Activated CD8-positive, alpha-beta T cell treated with anti-CD3 and anti-CD28 coated beads, Interleukin-2, amount 10 ng/mL, durations not matched to agents 7 days and 5 days (primary cell): ENCODE data around the gene TGM2. TPM values are rescaled to one million over a fixed set of nuclear protein-coding genes. Genes with fewer than 3 reads are reported as not detected.

Experiments
- ATAC-seq: fragments of 150-1000 bp; cut with Tn5 transposase; one replicate; pipeline ENCODE4 v1.10.0; 2021; ENCODE audit warnings: moderate library complexity
- CTCF ChIA-PET: fragments of 350-600 bp; sonication (Branson Sonifier 250); formaldehyde crosslinking; loops from one replicate; lab custom pipeline; 2021; ENCODE audit warnings: antibody characterized with exemption; lab: Charles Lee
- POLR2A ChIA-PET: fragments of 350-600 bp; sonication (Branson Sonifier 250); formaldehyde crosslinking; loops from one replicate; lab custom pipeline; 2021; ENCODE audit warnings: antibody characterized with exemption; lab: Charles Lee
- DNase-seq: peaks from one replicate; pipeline ENCODE4 v3.0.0-alpha.2; 2020
- H3K27ac Mint-ChIP-seq: one replicate; pipeline ENCODE4 v1.8.0; 2021; ENCODE audit warnings: mild to moderate bottlenecking, mixed read lengths
- H3K27me3 Mint-ChIP-seq: one replicate; pipeline ENCODE4 v1.8.0; 2021; ENCODE audit warnings: low read depth, mixed read lengths
- H3K36me3 Mint-ChIP-seq: one replicate; pipeline ENCODE4 v1.8.0; 2021; ENCODE audit warnings: low read depth, mixed read lengths
- H3K4me1 Mint-ChIP-seq: one replicate; pipeline ENCODE4 v1.8.0; 2021; ENCODE audit warnings: low read depth, mixed read lengths
- H3K4me3 Mint-ChIP-seq: one replicate; pipeline ENCODE4 v1.8.0; 2021; ENCODE audit warnings: mild to moderate bottlenecking, mixed read lengths
- H3K9me3 Mint-ChIP-seq: one replicate; pipeline ENCODE4 v1.8.0; 2022; ENCODE audit warnings: mixed read lengths; ENCODE audit not compliant: insufficient read depth
- total RNA-seq, 2 experiments: library from RNA; stranded (reverse); gene quantifications; one replicate each; pipeline ENCODE4 v1.2.3, GENCODE V29; 2021

The TGM2 gene
- total RNA-seq, 2 experiments from 2014 or later = 0.31 to 0.34 TPM

GRCh38 chr20:38208088-38208487 lies 43.0 kb upstream of the TGM2 start:
- Mint-ChIP-seq H3K9me3 (no peaks in the 10 kb centered on the region), H3K4me1 (no peaks in the 10 kb centered on the region), H3K27ac (no peak overlapping the region), H3K36me3 (no peaks in the 10 kb centered on the region), H3K27me3 (peaks cover 25% of the 10 kb centered on the region), H3K4me3 (no peak overlapping the region)
- ChIA-PET POLR2A (no interaction called here), CTCF (interaction anchor here (1.5 to 4.1 kb wide), 2 partner anchors 13 to 135 kb away, joined by 4 to 20 read pairs; no protein-coding TSS in a partner anchor)
- ATAC-seq (no peak), DNase-seq (no peak)

GRCh38 chr20:38207621-38208020 lies 42.6 kb upstream of the TGM2 start:
- Mint-ChIP-seq H3K36me3 (no peaks in the 10 kb centered on the region), H3K27me3 (peaks cover 26% of the 10 kb centered on the region), H3K9me3 (no peaks in the 10 kb centered on the region), H3K4me1 (no peaks in the 10 kb centered on the region), H3K27ac (no peak overlapping the region), H3K4me3 (no peak overlapping the region)
- ATAC-seq (no peak), DNase-seq (no peak)
- ChIA-PET POLR2A (no interaction called here), CTCF (interaction anchor here (1.5 to 4.1 kb wide), 2 partner anchors 14 to 134 kb away, joined by 4 to 20 read pairs; no protein-coding TSS in a partner anchor)

- Mint-ChIP-seq H3K36me3 (no peaks in the 10 kb centered on the region), H3K4me3 (no peak overlapping the region), H3K27me3 (peaks cover 26% of the 10 kb centered on the region), H3K9me3 (no peaks in the 10 kb centered on the region), H3K27ac (no peak overlapping the region), H3K4me1 (no peaks in the 10 kb centered on the region)
- ChIA-PET POLR2A (no interaction called here), CTCF (interaction anchor here (0.9 to 4.1 kb wide), 2 partner anchors 16 to 131 kb away, joined by 3 to 20 read pairs; no protein-coding TSS in a partner anchor)
- DNase-seq = no peak
- ATAC-seq = no peak
Measured at GRCh38 chr20:38205001-38205400, 39.9 kb upstream of the TGM2 start.

DNA sequence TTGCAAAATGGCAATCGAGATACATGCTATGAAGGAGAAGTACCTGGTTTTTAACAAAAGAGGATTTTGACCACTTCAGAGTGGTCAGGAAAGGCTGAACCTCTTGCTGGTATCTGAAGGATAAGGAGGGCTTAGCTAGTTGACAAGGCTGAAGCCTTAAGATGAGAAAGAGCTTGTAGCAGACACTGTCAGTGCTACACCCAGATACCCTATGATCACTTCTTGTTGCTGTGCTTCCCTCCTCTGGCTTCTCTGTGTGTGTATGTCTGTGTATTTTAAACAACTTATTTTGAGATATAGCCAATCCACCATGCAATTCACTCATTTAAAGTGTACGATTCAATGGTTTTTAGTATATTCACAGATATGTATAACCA lies 38.9 kb upstream of the TGM2 start:
- H3K27ac Mint-ChIP-seq = no peak overlapping the region
- DNase-seq = no peak
- ChIA-PET CTCF (no interaction called here), POLR2A (no interaction called here)
- peaks cover 26% of the 10 kb centered on the region for H3K27me3 Mint-ChIP-seq
- no peak overlapping the region for H3K4me3 Mint-ChIP-seq
- no peak for ATAC-seq
- H3K4me1 Mint-ChIP-seq = no peaks in the 10 kb centered on the region
- no peaks in the 10 kb centered on the region for H3K9me3 Mint-ChIP-seq
- no peaks in the 10 kb centered on the region for H3K36me3 Mint-ChIP-seq

GRCh38 chr20:38203337-38203980 lies 38.4 kb upstream of the TGM2 start:
- ATAC-seq = no peak
- no peaks in the 10 kb centered on the region for H3K36me3 Mint-ChIP-seq
- no peaks in the 10 kb centered on the region for H3K4me1 Mint-ChIP-seq
- no peak overlapping the region for H3K27ac Mint-ChIP-seq
- H3K9me3 Mint-ChIP-seq = no peaks in the 10 kb centered on the region
- H3K27me3 Mint-ChIP-seq = peaks cover 24% of the 10 kb centered on the region
- ChIA-PET POLR2A (no interaction called here), CTCF (no interaction called here)
- no peak overlapping the region for H3K4me3 Mint-ChIP-seq
- DNase-seq = no peak

DNA sequence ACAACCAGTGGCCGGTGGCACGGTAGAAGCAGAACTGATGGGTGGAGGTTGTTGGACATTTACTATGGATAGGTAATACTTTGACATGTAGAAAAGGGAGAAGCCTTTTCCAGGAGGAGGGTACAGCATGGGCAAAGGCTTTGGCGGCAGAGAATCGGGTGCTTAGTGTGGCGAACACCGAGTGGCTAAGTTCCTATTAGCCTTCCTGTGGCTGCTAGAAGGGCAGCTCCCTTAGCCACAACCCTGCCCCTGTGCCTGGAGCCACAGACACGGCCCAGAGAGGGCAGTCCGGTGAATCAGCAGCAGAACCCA lies 37.9 kb upstream of the TGM2 start:
- Mint-ChIP-seq H3K27me3 (peaks cover 21% of the 10 kb centered on the region), H3K36me3 (no peaks in the 10 kb centered on the region), H3K27ac (no peak overlapping the region), H3K9me3 (no peaks in the 10 kb centered on the region), H3K4me3 (no peak overlapping the region), H3K4me1 (no peaks in the 10 kb centered on the region)
- ChIA-PET CTCF (interaction anchor here (1.3 kb wide), 1 partner anchor 19 kb away, joined by 3 read pairs; no protein-coding TSS in a partner anchor), POLR2A (no interaction called here)
- DNase-seq (no peak), ATAC-seq (no peak)

DNA sequence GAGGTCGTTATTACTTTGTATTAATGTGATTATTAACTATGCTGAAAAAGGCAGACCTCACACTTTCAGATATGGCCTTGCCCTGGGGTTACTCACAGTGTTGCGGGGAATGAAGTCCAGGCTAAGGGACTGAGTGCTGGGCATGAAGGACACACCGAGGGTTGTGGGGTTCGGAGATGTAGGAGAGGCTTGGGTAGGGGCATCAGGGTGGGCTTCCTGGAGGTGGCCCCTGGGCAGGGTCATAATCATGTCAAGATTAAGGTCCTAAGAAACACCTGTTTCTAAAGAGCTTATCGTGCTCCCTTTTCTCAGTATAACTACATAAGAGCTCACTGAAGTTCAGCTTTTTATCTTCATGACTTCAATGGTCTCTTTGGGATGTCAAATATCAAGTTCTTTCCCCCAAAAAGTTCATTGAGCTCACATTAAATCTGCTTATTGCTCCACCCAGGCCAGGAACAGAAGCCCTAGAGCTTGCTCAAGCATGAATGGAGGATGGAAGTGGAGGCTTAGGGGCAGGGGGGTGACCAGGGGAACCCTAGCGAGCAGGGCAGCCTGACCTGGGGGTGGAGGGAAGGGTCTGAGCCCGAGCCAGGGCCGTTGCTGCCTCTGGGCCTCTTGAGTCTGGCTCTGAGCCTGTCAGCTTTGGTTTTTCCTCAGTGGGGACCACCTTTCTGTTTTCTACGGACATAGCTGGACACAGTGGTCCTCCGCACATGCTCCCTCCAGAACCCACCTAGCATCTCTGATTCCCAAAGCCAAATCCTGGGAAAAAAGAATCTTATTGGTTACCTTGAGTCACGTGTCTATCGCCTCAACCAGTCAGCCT lies 37.3 kb upstream of the TGM2 start:
- no peak for DNase-seq
- Mint-ChIP-seq H3K27me3 (peaks cover 18% of the 10 kb centered on the region), H3K27ac (no peak overlapping the region), H3K4me1 (no peaks in the 10 kb centered on the region), H3K9me3 (no peaks in the 10 kb centered on the region), H3K36me3 (no peaks in the 10 kb centered on the region), H3K4me3 (no peak overlapping the region)
- ChIA-PET POLR2A (no interaction called here), CTCF (interaction anchor here (1.3 kb wide), 1 partner anchor 19 kb away, joined by 3 read pairs; no protein-coding TSS in a partner anchor)
- ATAC-seq = no peak

DNA sequence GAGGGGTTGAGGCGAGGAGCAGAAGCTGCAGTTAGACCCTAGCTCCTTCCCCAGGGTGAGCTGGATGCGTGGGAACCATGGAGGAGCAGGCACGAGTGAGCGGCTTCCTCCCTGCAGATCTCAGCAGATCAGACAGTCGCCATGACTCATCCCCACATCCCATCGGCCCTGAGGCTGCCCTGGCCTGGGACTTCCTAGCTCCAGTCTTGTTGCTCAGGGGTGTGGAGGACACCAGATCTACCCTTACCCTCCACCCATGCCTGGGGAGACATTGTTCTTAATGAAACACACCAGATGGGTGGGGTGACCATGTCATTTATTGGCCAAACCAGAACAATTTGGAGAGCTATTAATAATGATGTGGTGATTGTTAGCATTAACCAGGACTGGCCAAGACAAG lies 36.3 kb upstream of the TGM2 start:
- Mint-ChIP-seq H3K4me3 (no peak overlapping the region), H3K36me3 (no peaks in the 10 kb centered on the region), H3K27me3 (peaks cover 19% of the 10 kb centered on the region), H3K4me1 (no peaks in the 10 kb centered on the region), H3K9me3 (no peaks in the 10 kb centered on the region), H3K27ac (no peak overlapping the region)
- POLR2A ChIA-PET = no interaction called here
- ATAC-seq = no peak
- no peak for DNase-seq
- CTCF ChIA-PET = interaction anchor here (1.5 kb wide), 1 partner anchor 18 kb away, joined by 3 read pairs; no protein-coding TSS in a partner anchor

GRCh38 chr20:38200646-38201045 lies 35.6 kb upstream of the TGM2 start:
- Mint-ChIP-seq H3K27ac (no peak overlapping the region), H3K4me3 (no peak overlapping the region), H3K4me1 (no peaks in the 10 kb centered on the region), H3K9me3 (no peaks in the 10 kb centered on the region), H3K27me3 (peaks cover 19% of the 10 kb centered on the region), H3K36me3 (no peaks in the 10 kb centered on the region)
- ChIA-PET CTCF (interaction anchor here (1.5 kb wide), 1 partner anchor 19 kb away, joined by 3 read pairs; no protein-coding TSS in a partner anchor), POLR2A (no interaction called here)
- DNase-seq (no peak), ATAC-seq (no peak)

- CTCF ChIA-PET = interaction anchor here (1.4 to 1.5 kb wide), 2 partner anchors 20 to 22 kb away, joined by 3 read pairs; no protein-coding TSS in a partner anchor
- POLR2A ChIA-PET = no interaction called here
Measured at GRCh38 chr20:38199501-38200390, 34.7 kb upstream of the TGM2 start.

DNA sequence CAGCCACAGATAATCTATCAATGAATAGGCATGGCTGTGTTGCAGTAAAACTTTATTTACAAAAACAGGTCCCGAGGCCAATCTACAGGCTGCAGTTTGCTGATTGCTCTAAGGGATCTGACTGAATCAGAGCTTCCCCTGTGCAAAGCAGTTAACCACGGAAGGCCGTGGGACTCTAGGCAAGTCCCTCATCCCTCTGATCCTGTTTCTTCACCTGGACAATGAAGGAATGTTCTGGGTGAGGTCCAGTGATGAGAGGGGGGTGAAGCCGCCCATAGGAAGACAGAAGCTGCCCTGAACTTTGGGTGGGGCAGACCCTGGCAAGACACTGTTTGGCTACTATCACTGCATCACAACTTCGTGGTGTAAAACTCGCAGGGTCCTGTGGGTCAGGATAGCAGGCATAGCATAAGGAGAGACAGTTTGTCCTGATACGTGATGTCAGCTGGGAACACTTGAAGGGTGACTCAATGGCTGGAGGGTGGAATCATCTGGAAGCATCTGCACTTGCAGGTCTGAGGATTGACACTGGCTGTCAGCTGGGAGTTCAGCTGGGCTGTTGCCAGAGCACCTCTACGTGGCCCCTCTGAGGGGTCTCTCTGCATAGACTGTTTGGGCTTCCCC lies 33.3 kb upstream of the TGM2 start:
- H3K4me3 Mint-ChIP-seq = no peak overlapping the region
- H3K4me1 Mint-ChIP-seq = no peaks in the 10 kb centered on the region
- H3K9me3 Mint-ChIP-seq = no peaks in the 10 kb centered on the region
- H3K36me3 Mint-ChIP-seq = no peaks in the 10 kb centered on the region
- ATAC-seq (no peak), DNase-seq (no peak)
- H3K27ac Mint-ChIP-seq = no peak overlapping the region
- POLR2A ChIA-PET = no interaction called here
- CTCF ChIA-PET = no interaction called here
- peaks cover 6% of the 10 kb centered on the region for H3K27me3 Mint-ChIP-seq

More at GRCh38 chr20:38199501-38200390, 34.7 kb upstream of the TGM2 start:
- Mint-ChIP-seq H3K4me3 (no peak overlapping the region), H3K36me3 (no peaks in the 10 kb centered on the region), H3K9me3 (no peaks in the 10 kb centered on the region), H3K27ac (no peak overlapping the region), H3K4me1 (no peaks in the 10 kb centered on the region), H3K27me3 (peaks cover 14% of the 10 kb centered on the region)
- ATAC-seq (no peak), DNase-seq (no peak)
